SU-DHL-6 (cell line): ENCODE measurements around the gene FOXC1.

ENCODE experiments used
- H2AFZ ChIP-seq: fragments of 200-600 bp; sonication (generic); 2 replicates; pipeline ENCODE4 v1.6.1; 2014; ENCODE audit warnings: low read depth, mild to moderate bottlenecking, moderate library complexity, mixed read lengths, antibody characterized with exemption, low read length; ENCODE audit not compliant: severe bottlenecking
- H3F3A ChIP-seq: fragments of 200-600 bp; shearing (Covaris generic); 2 replicates; pipeline ENCODE4 v1.6.0; 2016; ENCODE audit warnings: antibody characterized with exemption, mild to moderate bottlenecking; ENCODE audit not compliant: insufficient read depth
- H3K27ac ChIP-seq: fragments of 200-600 bp; sonication (generic); 2 replicates; pipeline ENCODE4 v1.5.1; 2016; ENCODE audit warnings: low read depth, mild to moderate bottlenecking, low read length, moderate library complexity, mixed read lengths
- H3K27me3 ChIP-seq: fragments of 200-600 bp; sonication (generic), shearing (Covaris generic); 2 replicates; pipeline ENCODE4 v1.6.0; 2014; ENCODE audit warnings: mild to moderate bottlenecking, low read length
- H3K36me3 ChIP-seq: fragments of 200-600 bp; sonication (generic); 2 replicates; pipeline ENCODE4 v1.6.1; 2014; ENCODE audit warnings: mild to moderate bottlenecking, low read length, mixed read lengths
- H3K4me2 ChIP-seq: fragments of 300-600, 200-600 bp; shearing (Covaris generic), sonication (generic); 2 replicates; pipeline ENCODE4 v1.6.0; 2014; ENCODE audit warnings: low read length, low read depth, mild to moderate bottlenecking; ENCODE audit not compliant: poor library complexity, severe bottlenecking
- H3K4me3 ChIP-seq: fragments of 200-600 bp; sonication (generic); 2 replicates; pipeline ENCODE4 v1.5.1; 2014; ENCODE audit warnings: antibody characterized with exemption, low read length, mild to moderate bottlenecking, mixed read lengths; ENCODE audit not compliant: insufficient read depth, poor library complexity, severe bottlenecking
- H3K79me2 ChIP-seq: fragments of 200-600 bp; sonication (generic); 2 replicates; pipeline ENCODE4 v1.6.1; 2014; ENCODE audit warnings: mild to moderate bottlenecking, low read length, moderate library complexity; ENCODE audit not compliant: insufficient read depth
- H3K9ac ChIP-seq: fragments of 200-600 bp; sonication (generic); 2 replicates; pipeline ENCODE4 v1.7.0; 2014; ENCODE audit warnings: mild to moderate bottlenecking, low read length
- H3K9me2 ChIP-seq: fragments of 200-600 bp; sonication (generic); replicated peaks from 2 replicates; pipeline ENCODE4 v1.6.1; 2014; ENCODE audit warnings: low read length; ENCODE audit not compliant: insufficient read depth
- H3K9me3 ChIP-seq: fragments of 200-600 bp; sonication (generic); 2 replicates; pipeline ENCODE4 v1.6.1; 2014; ENCODE audit warnings: low read length, mixed read lengths; ENCODE audit not compliant: insufficient read depth
- H4K20me1 ChIP-seq: fragments of 200-600 bp; sonication (generic); 2 replicates; pipeline ENCODE4 v1.6.1; 2014; ENCODE audit warnings: low read depth, mild to moderate bottlenecking, antibody characterized with exemption, low read length, moderate library complexity, mixed read lengths
- EZH2phosphoT487 ChIP-seq: fragments of 200-600 bp; sonication (generic), shearing (Covaris generic); conservative IDR thresholded peaks from 2 replicates; pipeline ENCODE4 v1.6.1; 2018; ENCODE audit warnings: mild to moderate bottlenecking, antibody characterized with exemption, low read length, moderate library complexity, mixed read lengths
- TF ChIP-seq, protein P1 (sequence below): fragments of 200-600 bp; sonication (generic); IDR thresholded peaks from one replicate; pipeline ENCODE4 v1.5.1; 2017; ENCODE audit warnings: antibody characterized with exemption, mild to moderate bottlenecking, low read length, moderate library complexity; ENCODE audit not compliant: insufficient read depth, poor library complexity, severe bottlenecking

Gene FOXC1

DNA sequence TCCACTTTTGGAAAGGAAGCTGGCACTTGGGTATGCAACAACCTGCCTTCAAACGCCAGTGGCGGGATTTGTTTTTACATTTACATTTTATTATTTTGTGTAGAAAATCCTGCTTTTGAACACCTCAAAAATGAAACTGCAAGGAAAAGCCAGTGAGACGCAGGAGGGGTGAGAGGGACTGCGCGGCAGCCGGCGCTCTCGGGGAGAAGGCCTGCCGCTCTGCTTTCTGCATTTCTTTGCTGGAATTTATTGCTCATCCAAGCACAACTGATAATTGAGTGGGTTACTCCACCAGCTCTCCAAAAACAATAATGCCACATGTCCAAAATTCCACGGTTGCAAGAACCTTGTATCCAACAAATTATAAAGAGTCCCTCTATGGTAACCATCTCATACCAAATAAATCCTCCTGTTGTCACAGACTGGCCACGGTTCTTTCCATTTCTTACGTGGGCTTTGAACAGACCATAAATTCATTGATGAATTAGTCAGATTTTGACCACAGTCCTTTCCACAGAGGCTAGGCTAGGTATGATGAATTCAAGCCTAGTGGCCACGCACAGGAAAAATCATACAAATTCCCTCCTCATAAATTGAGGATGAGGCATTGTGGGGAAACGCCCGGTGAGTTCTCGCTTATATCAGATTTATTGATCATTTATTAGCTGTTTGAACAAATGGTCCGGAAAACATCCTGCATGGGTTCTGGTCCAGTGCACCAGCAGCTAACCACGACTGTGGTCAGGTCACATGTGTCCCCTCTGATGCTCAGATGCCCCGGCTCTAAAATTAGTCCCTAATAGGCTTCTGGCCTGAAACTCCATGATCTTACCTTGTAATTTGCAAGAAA, 31.6 kb upstream of the FOXC1 start:
- Histone ChIP-seq H3K9me2 (no peaks in the 10 kb centered on the region), H3K27ac (no peak overlapping the region), H3K4me3 (no peak overlapping the region), H3K27me3 (no peaks in the 10 kb centered on the region), H3K79me2 (no peaks in the 10 kb centered on the region), H2AFZ (no peak overlapping the region), H4K20me1 (no peaks in the 10 kb centered on the region), H3K9me3 (no peaks in the 10 kb centered on the region), H3K4me2 (no peak overlapping the region), H3K9ac (no peak overlapping the region), H3F3A (no peaks in the 10 kb centered on the region), H3K36me3 (no peaks in the 10 kb centered on the region)
- no peak for TF ChIP-seq EZH2phosphoT487
- TF ChIP-seq, protein P1, sequence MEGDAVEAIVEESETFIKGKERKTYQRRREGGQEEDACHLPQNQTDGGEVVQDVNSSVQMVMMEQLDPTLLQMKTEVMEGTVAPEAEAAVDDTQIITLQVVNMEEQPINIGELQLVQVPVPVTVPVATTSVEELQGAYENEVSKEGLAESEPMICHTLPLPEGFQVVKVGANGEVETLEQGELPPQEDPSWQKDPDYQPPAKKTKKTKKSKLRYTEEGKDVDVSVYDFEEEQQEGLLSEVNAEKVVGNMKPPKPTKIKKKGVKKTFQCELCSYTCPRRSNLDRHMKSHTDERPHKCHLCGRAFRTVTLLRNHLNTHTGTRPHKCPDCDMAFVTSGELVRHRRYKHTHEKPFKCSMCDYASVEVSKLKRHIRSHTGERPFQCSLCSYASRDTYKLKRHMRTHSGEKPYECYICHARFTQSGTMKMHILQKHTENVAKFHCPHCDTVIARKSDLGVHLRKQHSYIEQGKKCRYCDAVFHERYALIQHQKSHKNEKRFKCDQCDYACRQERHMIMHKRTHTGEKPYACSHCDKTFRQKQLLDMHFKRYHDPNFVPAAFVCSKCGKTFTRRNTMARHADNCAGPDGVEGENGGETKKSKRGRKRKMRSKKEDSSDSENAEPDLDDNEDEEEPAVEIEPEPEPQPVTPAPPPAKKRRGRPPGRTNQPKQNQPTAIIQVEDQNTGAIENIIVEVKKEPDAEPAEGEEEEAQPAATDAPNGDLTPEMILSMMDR, result no peak

DNA sequence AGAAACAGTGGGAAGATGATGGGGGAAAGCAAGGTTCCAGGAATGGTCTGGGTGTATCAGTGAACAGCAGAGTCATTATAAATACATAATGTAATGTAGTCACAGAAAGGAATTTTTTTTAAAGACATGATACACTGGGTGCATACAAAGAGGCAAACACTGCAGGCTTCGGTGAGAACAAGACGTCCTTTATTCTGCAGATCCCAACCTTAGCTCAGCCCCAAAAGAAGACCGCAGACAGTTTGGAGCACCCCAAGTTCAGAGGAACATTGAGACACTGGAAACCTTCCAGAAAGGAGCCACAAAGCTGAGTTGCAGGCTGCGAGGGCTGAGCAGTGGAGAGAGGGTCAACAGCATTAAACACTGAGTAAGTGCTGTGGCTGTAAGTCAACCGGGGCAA, 30.6 kb upstream of the FOXC1 start:
- TF ChIP-seq EZH2phosphoT487, result no peak
- TF ChIP-seq, protein P1, result no peak
- no peak overlapping the region for H3K4me2 ChIP-seq
- no peak overlapping the region for H3K9ac ChIP-seq
- no peaks in the 10 kb centered on the region for H3F3A ChIP-seq
- H4K20me1 ChIP-seq, result no peaks in the 10 kb centered on the region
- no peaks in the 10 kb centered on the region for H3K9me3 ChIP-seq
- H3K79me2 ChIP-seq, result no peaks in the 10 kb centered on the region
- H3K9me2 ChIP-seq, result no peaks in the 10 kb centered on the region
- no peaks in the 10 kb centered on the region for H3K27me3 ChIP-seq
- no peaks in the 10 kb centered on the region for H3K36me3 ChIP-seq
- no peak overlapping the region for H2AFZ ChIP-seq
- H3K27ac ChIP-seq, result no peak overlapping the region
- no peak overlapping the region for H3K4me3 ChIP-seq

DNA sequence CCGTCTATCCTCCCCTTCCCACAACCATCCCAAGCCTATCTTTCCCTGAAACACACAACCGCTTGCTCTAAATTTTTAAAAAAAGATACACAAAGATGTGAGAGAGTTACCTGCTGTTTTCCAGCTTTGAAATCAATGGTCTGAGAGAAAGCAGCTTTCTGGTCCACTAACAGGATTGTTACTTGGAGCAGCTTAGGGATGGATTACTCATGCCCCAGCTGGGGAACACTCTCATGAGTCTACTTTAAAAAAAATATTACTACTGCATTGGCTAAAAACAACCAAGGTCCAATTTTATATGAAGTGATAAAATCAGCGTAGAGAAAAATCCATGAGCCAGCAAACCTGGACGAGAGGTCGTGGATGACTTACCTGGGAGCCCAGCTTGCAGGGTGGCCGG, 29.6 kb upstream of the FOXC1 start:
- no peaks in the 10 kb centered on the region for H3K79me2 ChIP-seq
- H3K4me2 ChIP-seq, result no peak overlapping the region
- no peaks in the 10 kb centered on the region for H3K27me3 ChIP-seq
- no peaks in the 10 kb centered on the region for H3K9me3 ChIP-seq
- H3K27ac ChIP-seq, result no peak overlapping the region
- H3K9me2 ChIP-seq, result no peaks in the 10 kb centered on the region
- no peak overlapping the region for H3K4me3 ChIP-seq
- no peaks in the 10 kb centered on the region for H3K36me3 ChIP-seq
- no peak overlapping the region for H2AFZ ChIP-seq
- no peak overlapping the region for H3K9ac ChIP-seq
- TF ChIP-seq, protein P1, result no peak
- no peak for TF ChIP-seq EZH2phosphoT487
- H4K20me1 ChIP-seq, result no peaks in the 10 kb centered on the region
- no peaks in the 10 kb centered on the region for H3F3A ChIP-seq
